ENCODE results near the gene SLC25A44.
"Not testable (repeated sequence)": the region's sequence is repeated elsewhere in the genome, so short reads cannot be mapped to it uniquely, and the experiment has no call there.

Gene SLC25A44

DNA sequence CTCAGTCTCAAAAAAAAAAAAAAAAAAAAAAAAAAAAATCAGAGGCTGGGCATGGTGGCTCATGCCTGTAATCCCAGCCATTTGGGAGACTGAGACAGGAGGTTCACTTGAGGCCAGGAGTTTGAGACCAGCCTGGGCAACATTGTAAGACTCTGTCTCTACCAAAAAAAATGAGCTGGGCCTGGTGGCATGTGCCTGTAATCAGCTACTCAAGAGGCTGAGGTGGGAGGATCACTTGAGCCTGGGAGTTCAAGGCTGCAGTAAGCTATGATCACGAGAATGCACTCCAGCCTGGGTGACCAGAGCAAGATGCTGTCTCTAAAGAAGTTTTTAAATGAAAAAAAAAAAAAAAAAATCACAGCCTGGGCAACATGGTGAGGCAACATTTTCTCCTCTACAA is 30.2 kb upstream of the SLC25A44 start:
- no peak for DNase-seq (ENCODE audit: low spot score)

DNA sequence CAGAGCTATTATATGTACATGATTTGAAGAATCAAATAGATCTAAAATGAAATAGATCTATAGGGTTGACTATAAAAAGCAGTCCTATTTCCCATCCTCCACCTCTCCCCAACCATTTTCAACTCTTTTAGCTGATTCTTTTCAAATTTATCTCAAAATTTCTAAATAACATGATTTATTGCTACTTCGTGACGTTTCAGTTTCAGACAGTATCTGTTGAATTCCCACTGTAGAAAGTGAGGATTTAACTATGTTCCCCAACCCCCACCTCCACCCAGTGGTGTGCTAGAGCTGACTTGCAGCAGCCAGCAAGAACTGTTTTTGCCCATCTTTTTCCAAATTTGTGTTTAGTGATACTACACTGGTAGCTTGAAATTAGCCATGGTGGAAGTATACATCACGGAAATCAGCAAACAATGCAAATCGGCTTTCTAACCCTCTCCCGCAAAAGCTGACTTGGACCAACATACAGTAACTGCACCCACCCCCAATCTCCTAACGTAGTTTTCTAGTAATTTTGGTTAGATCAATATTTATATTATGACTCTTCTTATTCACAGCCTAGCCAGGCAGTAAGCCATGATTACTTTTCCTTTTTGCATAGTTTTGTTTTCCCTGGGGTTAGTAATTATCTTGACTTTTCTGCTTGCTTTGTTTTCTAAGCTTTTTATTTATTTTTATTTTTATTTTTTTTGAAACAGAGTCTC is 29.6 kb upstream of the SLC25A44 start:
- DNase-seq (ENCODE audit: low spot score): no peak

GRCh38 chr1:156165083-156165482 is 28.8 kb upstream of the SLC25A44 start:
- no peak for DNase-seq (ENCODE audit: low spot score)

DNA sequence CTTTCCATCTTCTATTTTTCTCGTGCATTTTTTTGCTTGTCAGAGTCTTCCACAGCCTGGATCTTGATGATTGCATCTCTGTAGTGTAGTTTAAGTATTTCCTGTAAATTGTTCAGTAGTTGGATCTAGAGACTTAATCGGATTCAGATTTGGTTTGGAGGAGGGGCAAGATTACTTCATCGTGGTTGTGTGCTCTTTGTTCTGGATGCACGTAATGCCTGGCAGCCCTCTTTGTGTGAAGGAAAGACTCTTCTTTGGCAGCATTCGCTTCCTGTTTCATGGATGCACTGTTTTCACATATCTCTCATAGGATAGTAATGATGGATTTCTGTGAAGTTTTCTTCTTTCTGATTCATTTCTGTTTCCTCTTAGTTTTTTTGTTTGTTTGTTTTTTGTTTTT is 26.4 kb upstream of the SLC25A44 start:
- DNase-seq (ENCODE audit: low spot score): no peak

- DNase-seq (ENCODE audit: low spot score): no peak
These were observed 21.0 kb upstream of the SLC25A44 start for GRCh38 chr1:156172696-156173470.

DNA sequence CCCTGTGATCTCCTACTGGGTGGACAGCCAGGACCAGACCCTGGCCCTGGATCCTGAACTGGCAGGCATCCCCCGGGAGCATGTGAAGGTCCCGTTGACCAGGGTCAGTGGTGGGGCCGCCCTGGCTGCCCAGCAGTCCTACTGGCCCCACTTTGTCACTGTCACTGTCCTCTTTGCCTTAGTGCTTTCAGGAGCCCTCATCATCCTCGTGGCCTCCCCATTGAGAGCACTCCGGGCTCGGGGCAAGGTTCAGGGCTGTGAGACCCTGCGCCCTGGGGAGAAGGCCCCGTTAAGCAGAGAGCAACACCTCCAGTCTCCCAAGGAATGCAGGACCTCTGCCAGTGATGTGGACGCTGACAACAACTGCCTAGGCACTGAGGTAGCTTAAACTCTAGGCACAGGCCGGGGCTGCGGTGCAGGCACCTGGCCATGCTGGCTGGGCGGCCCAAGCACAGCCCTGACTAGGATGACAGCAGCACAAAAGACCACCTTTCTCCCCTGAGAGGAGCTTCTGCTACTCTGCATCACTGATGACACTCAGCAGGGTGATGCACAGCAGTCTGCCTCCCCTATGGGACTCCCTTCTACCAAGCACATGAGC is 17.2 kb upstream of the SLC25A44 start:
- no peak for DNase-seq (ENCODE audit: low spot score)

- no peak for DNase-seq (ENCODE audit: low spot score)
These were observed 15.8 kb upstream of the SLC25A44 start for GRCh38 chr1:156177919-156178654.

DNA sequence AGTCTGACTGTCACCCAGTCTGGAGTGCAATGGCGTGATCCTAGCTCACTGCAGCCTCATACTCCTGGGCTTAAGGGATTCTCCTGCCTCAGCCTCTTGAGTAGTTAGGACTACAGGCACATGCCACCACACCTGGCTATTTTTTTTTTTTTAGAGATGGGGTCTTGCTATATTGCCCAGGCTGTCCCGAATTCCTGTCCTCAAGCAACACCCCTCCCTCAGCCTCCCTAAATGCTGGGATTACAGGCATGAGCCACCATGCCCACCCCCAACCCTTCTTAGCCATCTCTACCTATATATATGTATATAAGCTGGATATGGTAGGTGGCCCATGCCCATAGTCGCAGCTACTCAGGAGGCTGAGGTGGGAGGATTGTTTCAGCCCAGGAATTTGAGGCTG is 13.4 kb upstream of the SLC25A44 start:
- DNase-seq (ENCODE audit: low spot score): no peak

DNA sequence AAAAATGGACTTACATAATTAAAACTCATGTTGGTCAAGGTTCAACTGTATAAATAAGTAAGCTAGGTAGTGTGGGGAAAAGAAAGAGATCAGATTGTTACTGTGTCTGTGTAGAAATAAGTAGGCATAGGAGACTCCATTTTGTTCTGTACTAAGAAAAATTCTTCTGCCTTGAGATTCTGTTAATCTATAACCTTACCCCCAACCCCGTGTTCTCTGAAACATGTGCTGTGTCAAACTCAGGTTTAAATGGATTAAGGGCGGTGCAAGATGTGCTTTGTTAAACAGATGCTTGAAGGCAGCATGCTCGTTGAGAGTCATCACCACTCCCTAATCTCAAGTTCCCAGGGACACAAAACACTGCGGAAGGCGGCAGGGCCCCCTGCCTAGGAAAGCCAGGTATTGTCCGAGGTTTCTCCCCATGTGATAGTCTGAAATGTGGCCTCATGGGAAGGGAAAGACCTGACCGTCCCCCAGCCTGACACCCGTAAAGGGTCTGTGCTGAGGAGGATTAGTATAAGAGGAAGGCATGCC is 12.4 kb upstream of the SLC25A44 start:
- DNase-seq (ENCODE audit: low spot score): not testable (repeated sequence)

GRCh38 chr1:156182010-156182779 is 11.7 kb upstream of the SLC25A44 start:
- not testable (repeated sequence) for DNase-seq (ENCODE audit: low spot score)

- DNase-seq (ENCODE audit: low spot score): not testable (repeated sequence)
These were observed 7.3 kb upstream of the SLC25A44 start for GRCh38 chr1:156186347-156187177.

DNA sequence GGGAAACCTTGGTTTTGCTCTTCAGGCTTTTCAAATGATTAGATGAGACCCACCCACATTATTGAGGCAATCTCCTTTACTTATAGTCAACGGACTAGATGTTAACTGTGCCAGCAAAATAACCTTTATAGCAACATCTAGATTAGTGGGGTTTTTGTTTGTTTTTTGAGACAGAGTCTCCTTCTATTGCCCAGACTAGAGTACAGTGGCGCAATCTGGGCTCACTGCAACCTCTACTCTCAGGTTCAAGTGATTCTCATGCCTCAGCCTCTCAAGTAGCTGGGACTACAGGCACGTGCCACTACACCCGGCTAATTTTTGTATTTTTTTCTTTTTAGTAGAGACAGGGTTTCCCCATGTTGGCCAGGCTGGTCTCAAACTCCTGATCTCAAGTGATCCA is 3.6 kb upstream of the SLC25A44 start:
- not testable (repeated sequence) for DNase-seq (ENCODE audit: low spot score)

DNA sequence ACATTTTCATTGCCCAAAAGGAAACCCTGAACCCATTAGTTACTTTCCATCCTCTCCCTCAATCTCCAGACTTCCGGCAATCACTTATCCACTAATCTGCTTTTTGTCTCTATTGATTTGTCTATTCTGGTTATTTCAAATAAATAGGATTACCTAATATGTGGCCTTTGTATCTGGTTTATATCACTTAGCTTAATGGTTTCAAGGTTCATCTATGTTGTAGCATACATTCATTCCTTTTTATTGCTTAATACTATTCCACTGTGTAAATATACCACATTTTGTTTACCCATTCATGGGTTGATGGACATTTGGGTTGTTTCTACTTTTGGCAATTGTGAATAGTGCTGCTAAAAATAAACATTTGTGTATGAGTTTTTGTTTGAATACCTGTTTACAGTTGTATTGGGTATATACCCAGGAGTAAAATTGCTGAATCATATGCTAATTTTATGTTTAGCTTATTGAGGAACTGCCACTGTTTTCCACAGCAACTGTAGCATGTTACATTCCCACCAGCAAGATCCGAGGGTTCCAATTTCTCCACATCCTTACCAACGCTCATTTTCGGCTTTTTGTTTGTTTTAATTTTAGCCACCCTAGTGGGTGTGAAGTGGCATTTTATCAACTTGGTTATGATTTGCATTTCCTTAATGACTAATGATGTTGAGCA is 2.5 kb upstream of the SLC25A44 start:
- DNase-seq (ENCODE audit: low spot score): no peak

DNA sequence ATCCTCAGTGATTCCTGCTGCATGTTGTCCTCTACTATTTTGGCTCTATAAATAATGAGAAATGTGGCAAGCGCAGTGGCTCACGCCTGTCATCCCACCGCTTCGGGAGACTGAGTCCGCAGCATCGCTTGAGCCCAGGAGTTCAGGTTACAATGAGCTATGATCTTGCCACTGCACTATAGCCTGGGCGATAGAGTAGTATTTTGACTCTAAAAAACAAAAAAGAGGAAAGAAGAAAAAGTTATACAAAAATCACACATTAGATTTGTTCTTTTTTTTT is 756 bp upstream of the SLC25A44 start:
- no peak for DNase-seq (ENCODE audit: low spot score)

- no peak for DNase-seq (ENCODE audit: low spot score)
These were observed 372 bp downstream of the SLC25A44 start for GRCh38 chr1:156194300-156194652.

DNA sequence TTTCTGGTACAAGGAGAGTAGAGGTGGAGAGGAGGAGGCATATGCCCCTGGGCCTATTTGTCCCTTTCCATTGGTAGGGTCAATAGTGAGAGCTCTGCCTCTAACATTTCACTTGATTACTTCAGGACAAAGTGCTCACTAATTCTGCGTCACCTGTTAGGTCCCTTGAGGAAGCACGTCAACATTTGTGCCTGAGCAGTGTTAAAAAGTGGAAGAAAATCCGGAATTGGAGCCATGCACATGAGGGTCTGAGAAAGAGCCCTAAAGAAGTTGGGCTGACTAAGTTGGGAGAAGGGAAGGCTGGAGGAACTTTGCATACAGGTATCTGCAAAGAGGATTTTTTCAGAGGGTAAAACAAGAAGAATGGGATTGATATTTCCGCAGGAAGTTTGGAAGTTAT is 1.9 kb downstream of the SLC25A44 start:
- no peak for DNase-seq (ENCODE audit: low spot score)

DNA sequence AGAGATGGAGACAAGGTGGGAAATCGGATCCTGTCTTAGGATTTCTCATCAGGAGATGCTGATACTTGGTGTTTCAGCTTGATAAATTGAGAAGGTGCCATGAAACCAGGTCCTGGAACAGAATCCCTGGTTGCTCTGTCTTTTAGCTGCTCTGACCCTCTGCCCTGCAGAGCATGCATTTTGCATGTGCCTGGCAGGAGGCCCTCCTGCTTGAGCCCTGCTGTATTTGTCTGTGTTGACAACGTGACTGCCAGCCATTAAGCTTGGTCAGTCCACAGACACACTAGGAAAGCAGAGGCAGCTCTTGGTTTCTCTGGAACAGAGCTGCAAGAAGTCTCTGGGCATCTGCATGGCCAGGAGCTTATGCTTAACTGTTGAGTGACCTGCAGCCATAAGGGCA is 2.5 kb downstream of the SLC25A44 start:
- no peak for DNase-seq (ENCODE audit: low spot score)

GRCh38 chr1:156198831-156199349 is 5.0 kb downstream of the SLC25A44 start:
- DNase-seq (ENCODE audit: low spot score): no peak

- no peak for DNase-seq (ENCODE audit: low spot score)
These were observed 6.1 kb downstream of the SLC25A44 start for GRCh38 chr1:156200044-156200443.

GRCh38 chr1:156203331-156203730 is 9.4 kb downstream of the SLC25A44 start:
- no peak for DNase-seq (ENCODE audit: low spot score)

All from globus pallidus (tissue), 1 donor.